ENCODE results near the gene PHPT1.
"Not testable (repeated sequence)": the region's sequence is repeated elsewhere in the genome, so short reads cannot be mapped to it uniquely, and the experiment has no call there.

The PHPT1 gene

GRCh38 chr9:136823136-136824046 is 25.8 kb upstream of the PHPT1 start:
- DNase-seq = no peak

- DNase-seq = no peak
Observed at GRCh38 chr9:136824496-136825225, 24.5 kb upstream of the PHPT1 start.

- no peak for DNase-seq
Observed at GRCh38 chr9:136825295-136826187, 23.7 kb upstream of the PHPT1 start.

- DNase-seq = no peak
Observed at GRCh38 chr9:136826188-136826541, 23.0 kb upstream of the PHPT1 start.

GRCh38 chr9:136826703-136827582 is 22.3 kb upstream of the PHPT1 start:
- DNase-seq = no peak

- no peak for DNase-seq
Observed at GRCh38 chr9:136827794-136828473, 21.3 kb upstream of the PHPT1 start.

GRCh38 chr9:136828474-136829140 is 20.6 kb upstream of the PHPT1 start:
- DNase-seq = no peak

- DNase-seq = no peak
Observed at GRCh38 chr9:136829412-136829811, 19.8 kb upstream of the PHPT1 start.

- no peak for DNase-seq
Observed at GRCh38 chr9:136829981-136830885, 19.0 kb upstream of the PHPT1 start.

- DNase-seq = no peak
Observed at GRCh38 chr9:136831002-136831719, 18.0 kb upstream of the PHPT1 start.

- DNase-seq = no peak
Observed at GRCh38 chr9:136831720-136832104, 17.5 kb upstream of the PHPT1 start.

- no peak for DNase-seq
Observed at GRCh38 chr9:136832581-136832980, 16.6 kb upstream of the PHPT1 start.

GRCh38 chr9:136833381-136834048 is 15.7 kb upstream of the PHPT1 start:
- DNase-seq = not testable (repeated sequence)

- DNase-seq = no peak
Observed at GRCh38 chr9:136835162-136835931, 13.9 kb upstream of the PHPT1 start.

GRCh38 chr9:136835932-136836904 is 13.0 kb upstream of the PHPT1 start:
- DNase-seq = no peak

- DNase-seq = no peak
Observed at GRCh38 chr9:136837146-136837855, 11.9 kb upstream of the PHPT1 start.

Measured in GOT3 (cell line).